Mesothelial cell of epicardium (in vitro differentiated cells): ENCODE results near the gene TSEN54. TPM values are rescaled to one million over a fixed set of nuclear protein-coding genes. Genes with fewer than 3 reads are reported as not detected.

Experiments
- DNase-seq, 2 experiments: peaks; one replicate each; pipeline ENCODE4 v3.0.0; 2021; ENCODE audit warnings: low spot score in 2 of 2; ENCODE audit not compliant: unreplicated experiment in 2 of 2
- H3K27ac Mint-ChIP-seq: 2 replicates; pipeline ENCODE4 v1.8.0; 2021; ENCODE audit warnings: mixed read lengths
- H3K27me3 Mint-ChIP-seq: 2 replicates; pipeline ENCODE4 v1.8.0; 2021; ENCODE audit warnings: low read depth, mixed read lengths
- H3K36me3 Mint-ChIP-seq: 2 replicates; pipeline ENCODE4 v1.8.0; 2021; ENCODE audit warnings: mixed read lengths
- H3K4me1 Mint-ChIP-seq: 2 replicates; pipeline ENCODE4 v1.8.0; 2021; ENCODE audit warnings: mixed read lengths
- H3K4me3 Mint-ChIP-seq: 2 replicates; pipeline ENCODE4 v1.8.0; 2021; ENCODE audit warnings: mild to moderate bottlenecking, moderate library complexity, mixed read lengths
- H3K9me3 Mint-ChIP-seq: 2 replicates; pipeline ENCODE4 v1.8.0; 2021; ENCODE audit warnings: mixed read lengths
- CTCF ChIP-seq: fragments of 200-600 bp; sonication (generic); IDR thresholded peaks from one replicate; pipeline ENCODE4 v1.5.0; 2021; ENCODE audit warnings: antibody characterized with exemption; ENCODE audit not compliant: unreplicated experiment
- total RNA-seq: library from RNA; stranded (reverse); gene quantifications from 3 replicates; pipeline ENCODE4 v1.2.1, GENCODE V29; 2021

TSEN54 gene
- total RNA-seq, 1 donor from 2014 or later: 31.8 TPM

- Mint-ChIP-seq H3K9me3 (no peaks in the 10 kb centered on the region), H3K27ac (peak overlapping the region; percentile 76), H3K4me3 (no peak overlapping the region), H3K4me1 (peaks cover 8% of the 10 kb centered on the region), H3K36me3 (peaks cover 2% of the 10 kb centered on the region), H3K27me3 (peaks cover 11% of the 10 kb centered on the region)
- DNase-seq: no peak
- TF ChIP-seq CTCF: no peak
Observed at GRCh38 chr17:75530837-75531720, 14.8 kb downstream of the TSEN54 start.

GRCh38 chr17:75531721-75532072, 15.4 kb downstream of the TSEN54 start:
- peaks cover 2% of the 10 kb centered on the region for H3K36me3 Mint-ChIP-seq
- TF ChIP-seq CTCF: no peak
- peaks cover 5% of the 10 kb centered on the region for H3K27me3 Mint-ChIP-seq
- DNase-seq: no peak
- H3K4me1 Mint-ChIP-seq: peaks cover 2% of the 10 kb centered on the region
- peak overlapping the region; percentile 76 for H3K27ac Mint-ChIP-seq
- H3K4me3 Mint-ChIP-seq: no peak overlapping the region
- H3K9me3 Mint-ChIP-seq: no peaks in the 10 kb centered on the region

GRCh38 chr17:75535119-75535537, 18.8 kb downstream of the TSEN54 start:
- Mint-ChIP-seq H3K4me3 (no peak overlapping the region), H3K27ac (no peak overlapping the region), H3K36me3 (peaks cover 2% of the 10 kb centered on the region), H3K4me1 (peaks cover 4% of the 10 kb centered on the region), H3K9me3 (no peaks in the 10 kb centered on the region), H3K27me3 (no peaks in the 10 kb centered on the region)
- DNase-seq: no peak
- TF ChIP-seq CTCF: no peak

GRCh38 chr17:75535871-75536270, 19.5 kb downstream of the TSEN54 start:
- no peak for TF ChIP-seq CTCF
- H3K36me3 Mint-ChIP-seq: peaks cover 2% of the 10 kb centered on the region
- no peak overlapping the region for H3K4me3 Mint-ChIP-seq
- H3K27ac Mint-ChIP-seq: no peak overlapping the region
- H3K27me3 Mint-ChIP-seq: no peaks in the 10 kb centered on the region
- no peaks in the 10 kb centered on the region for H3K9me3 Mint-ChIP-seq
- H3K4me1 Mint-ChIP-seq: peaks cover 9% of the 10 kb centered on the region
- DNase-seq: no peak

GRCh38 chr17:75536366-75536765, 20.0 kb downstream of the TSEN54 start:
- H3K27me3 Mint-ChIP-seq: no peaks in the 10 kb centered on the region

More at GRCh38 chr17:75536366-75536765, 20.0 kb downstream of the TSEN54 start:
- no peaks in the 10 kb centered on the region for H3K9me3 Mint-ChIP-seq
- H3K4me3 Mint-ChIP-seq: no peak overlapping the region
- H3K4me1 Mint-ChIP-seq: peaks cover 9% of the 10 kb centered on the region
- no peak for TF ChIP-seq CTCF
- no peak overlapping the region for H3K27ac Mint-ChIP-seq
- H3K36me3 Mint-ChIP-seq: peaks cover 2% of the 10 kb centered on the region
- DNase-seq: no peak
